ENCODE data around the gene MYADML2.

DNA sequence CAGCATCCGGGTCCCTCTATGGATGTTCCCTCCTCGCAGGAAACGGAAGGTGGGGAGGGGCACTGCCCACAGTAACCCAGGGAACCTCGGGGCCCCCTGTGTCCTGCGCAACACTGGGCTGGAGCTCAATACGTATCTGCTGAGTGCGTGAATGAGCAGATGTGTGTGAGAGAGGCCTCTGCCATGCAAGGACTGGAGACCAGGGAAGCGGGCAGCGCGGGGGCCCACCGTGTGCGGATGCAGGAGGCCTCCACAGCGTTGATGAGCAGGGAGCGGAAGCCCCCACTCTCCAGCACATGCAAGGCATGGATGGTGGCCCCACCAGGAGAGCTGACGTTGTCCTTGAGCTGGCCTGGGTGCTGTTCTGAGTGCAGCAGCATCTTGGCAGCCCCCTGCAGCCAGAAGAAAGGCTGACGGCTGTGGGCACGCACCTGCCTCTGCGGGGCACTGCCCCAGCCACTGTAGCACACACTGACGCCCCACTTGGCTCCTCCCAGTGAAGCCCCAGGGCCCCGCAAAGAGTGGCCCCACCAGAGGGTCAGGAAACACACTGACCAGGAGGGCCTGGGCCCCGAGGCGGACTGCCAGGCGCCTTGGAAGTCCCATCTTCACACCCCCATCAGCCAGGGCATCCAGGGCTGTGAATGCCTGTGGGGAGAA, 12.8 kb downstream of the MYADML2 start:
- TF ChIP-seq, protein P1, sequence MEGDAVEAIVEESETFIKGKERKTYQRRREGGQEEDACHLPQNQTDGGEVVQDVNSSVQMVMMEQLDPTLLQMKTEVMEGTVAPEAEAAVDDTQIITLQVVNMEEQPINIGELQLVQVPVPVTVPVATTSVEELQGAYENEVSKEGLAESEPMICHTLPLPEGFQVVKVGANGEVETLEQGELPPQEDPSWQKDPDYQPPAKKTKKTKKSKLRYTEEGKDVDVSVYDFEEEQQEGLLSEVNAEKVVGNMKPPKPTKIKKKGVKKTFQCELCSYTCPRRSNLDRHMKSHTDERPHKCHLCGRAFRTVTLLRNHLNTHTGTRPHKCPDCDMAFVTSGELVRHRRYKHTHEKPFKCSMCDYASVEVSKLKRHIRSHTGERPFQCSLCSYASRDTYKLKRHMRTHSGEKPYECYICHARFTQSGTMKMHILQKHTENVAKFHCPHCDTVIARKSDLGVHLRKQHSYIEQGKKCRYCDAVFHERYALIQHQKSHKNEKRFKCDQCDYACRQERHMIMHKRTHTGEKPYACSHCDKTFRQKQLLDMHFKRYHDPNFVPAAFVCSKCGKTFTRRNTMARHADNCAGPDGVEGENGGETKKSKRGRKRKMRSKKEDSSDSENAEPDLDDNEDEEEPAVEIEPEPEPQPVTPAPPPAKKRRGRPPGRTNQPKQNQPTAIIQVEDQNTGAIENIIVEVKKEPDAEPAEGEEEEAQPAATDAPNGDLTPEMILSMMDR (IDR thresholded peaks at IDR 0.05), result no peak
- TF ChIP-seq POLR2A (IDR thresholded peaks at IDR 0.05) (no peak), EP300 (IDR thresholded peaks at IDR 0.05) (no peak), POLR2AphosphoS5 (IDR thresholded peaks at IDR 0.05) (no peak)
